PC-3 (cell line): Measurements from ENCODE around the gene FOXO3. TPM values are rescaled to one million over a fixed set of nuclear protein-coding genes. Genes with fewer than 3 reads are reported as not detected.

Experiments
- ATAC-seq: fragments of 200-7000 bp; cut with Tn5 transposase; 2 replicates; pipeline ENCODE4 v1.9.1; 2020; ENCODE audit warnings: mild to moderate bottlenecking, moderate library complexity
- BruUV-seq: library from RNA; stranded (reverse); fragments of 400-500 nt; replicated peaks from 2 replicates; lab custom pipeline; 2021; lab: Mats Ljungman, UMichigan
- CTCF ChIA-PET: fragments of 300-600 bp; sonication (Branson Sonifier 250); formaldehyde crosslinking; loops from one replicate; lab custom pipeline; 2022; ENCODE audit warnings: antibody characterized with exemption; lab: Charles Lee
- POLR2A ChIA-PET: fragments of 300-600 bp; sonication (Branson Sonifier 250); formaldehyde crosslinking; loops from one replicate; lab custom pipeline; 2022; ENCODE audit warnings: antibody characterized with exemption; ENCODE audit not compliant: unreplicated experiment; lab: Charles Lee
- DNase-seq: peaks from one replicate; pipeline ENCODE4 v3.0.0-alpha.2; 2015
- H2AFZ ChIP-seq: fragments of 300-600 bp; sonication (generic); 2 replicates; pipeline ENCODE4 v1.6.0; 2016; ENCODE audit warnings: antibody characterized with exemption, low read length
- H3F3A ChIP-seq: fragments of 300-600 bp; sonication (generic); one replicate; pipeline ENCODE4 v1.6.0; 2017; ENCODE audit warnings: antibody characterized with exemption, low read length, control low read depth, mild to moderate bottlenecking; ENCODE audit not compliant: unreplicated experiment
- H3K27ac ChIP-seq: fragments of 300-600 bp; sonication (generic); 2 replicates; pipeline ENCODE4 v1.5.1; 2016; ENCODE audit warnings: mild to moderate bottlenecking, low read length
- H3K27me3 ChIP-seq: fragments of 300-600 bp; sonication (generic); 2 replicates; pipeline ENCODE4 v1.6.1; 2016; ENCODE audit warnings: low read length, mixed read lengths
- H3K36me3 ChIP-seq: fragments of 300-600 bp; sonication (generic); 2 replicates; pipeline ENCODE4 v1.6.1; 2016; ENCODE audit warnings: low read depth, mixed run types, low read length, mixed read lengths
- H3K4me1 ChIP-seq: fragments of 300-600 bp; sonication (generic); 2 replicates; pipeline ENCODE4 v1.5.1; 2016; ENCODE audit warnings: low read length; ENCODE audit not compliant: insufficient read depth
- H3K4me2 ChIP-seq: fragments of 300-600 bp; sonication (generic); 2 replicates; pipeline ENCODE4 v1.6.0; 2016; ENCODE audit warnings: low read length
- H3K4me3 ChIP-seq: fragments of 300-600 bp; sonication (generic); 2 replicates; pipeline ENCODE4 v1.5.1; 2016; ENCODE audit warnings: mild to moderate bottlenecking, low read length, mixed read lengths
- H3K79me2 ChIP-seq: fragments of 300-600 bp; sonication (generic); 2 replicates; pipeline ENCODE4 v1.6.1; 2017; ENCODE audit warnings: low read length, mixed read lengths
- H3K9ac ChIP-seq: fragments of 300-600 bp; sonication (generic); 2 replicates; pipeline ENCODE4 v1.6.0; 2016; ENCODE audit warnings: mild to moderate bottlenecking, low read length
- H3K9me2 ChIP-seq: fragments of 300-600 bp; sonication (generic); replicated peaks from 2 replicates; pipeline ENCODE4 v1.6.1; 2016; ENCODE audit warnings: mixed run types, low read length, mixed read lengths
- H3K9me3 ChIP-seq: fragments of 300-600 bp; sonication (generic); 2 replicates; pipeline ENCODE4 v1.6.1; 2016; ENCODE audit warnings: low read length, mixed read lengths
- H4K20me1 ChIP-seq: fragments of 300-600 bp; sonication (generic); 2 replicates; pipeline ENCODE4 v1.6.1; 2016; ENCODE audit warnings: low read length, mixed read lengths
- CTCF ChIP-seq: fragments of 300-600 bp; sonication (generic); conservative IDR thresholded peaks from 2 replicates; pipeline ENCODE4 v1.5.1; 2017; ENCODE audit warnings: antibody characterized with exemption, low read depth, mild to moderate bottlenecking, low read length
- EZH2 ChIP-seq: fragments of 300-600 bp; sonication (generic); IDR thresholded peaks from one replicate; pipeline ENCODE4 v1.6.1; 2017; ENCODE audit warnings: antibody characterized with exemption, mild to moderate bottlenecking, low read length; ENCODE audit not compliant: unreplicated experiment
- EZH2phosphoT487 ChIP-seq: fragments of 300-600 bp; sonication (generic); IDR thresholded peaks from 2 replicates; pipeline ENCODE4 v1.6.1; 2018; ENCODE audit warnings: mild to moderate bottlenecking, antibody characterized with exemption, low read length, borderline replicate concordance
- intact Hi-C: fragments of 100-400 bp; cut with micrococcal nuclease; formaldehyde crosslinking; loops from 2 replicates; pipeline ENCODE4 v1.9.0; 2023
- total RNA-seq: library from RNA; depleted of rRNA; stranded (reverse); fragments of >200 nt; gene quantifications from 2 replicates; pipeline ENCODE4 v1.2.3, GENCODE V29; 2014

Gene FOXO3
- total RNA-seq, 1 experiment from 2014 or later = 12.8 TPM

GRCh38 chr6:108643184-108643583 lies 82.5 kb downstream of the FOXO3 start:
- intact Hi-C loops = no loop called here
- Histone ChIP-seq H3K9me2 (no peaks in the 10 kb centered on the region), H3K9ac (no peak overlapping the region), H3K27me3 (no peaks in the 10 kb centered on the region), H3K79me2 (peaks cover 88% of the 10 kb centered on the region), H3K4me2 (no peak overlapping the region), H3K9me3 (no peaks in the 10 kb centered on the region), H3K36me3 (no peaks in the 10 kb centered on the region), H3F3A (no peaks in the 10 kb centered on the region), H3K4me3 (no peak overlapping the region), H4K20me1 (peaks cover 5% of the 10 kb centered on the region; the same call in 1 of the 2 replicates), H3K27ac (no peak overlapping the region), H2AFZ (no peak overlapping the region), H3K4me1 (no peaks in the 10 kb centered on the region)
- ATAC-seq (no peak), DNase-seq (no peak)
- TF ChIP-seq CTCF = no peak
- no peak for TF ChIP-seq EZH2
- no peak for TF ChIP-seq EZH2phosphoT487
- POLR2A ChIA-PET = no interaction called here
- no TSS peak for BruUV-seq
- CTCF ChIA-PET = no interaction called here

DNA sequence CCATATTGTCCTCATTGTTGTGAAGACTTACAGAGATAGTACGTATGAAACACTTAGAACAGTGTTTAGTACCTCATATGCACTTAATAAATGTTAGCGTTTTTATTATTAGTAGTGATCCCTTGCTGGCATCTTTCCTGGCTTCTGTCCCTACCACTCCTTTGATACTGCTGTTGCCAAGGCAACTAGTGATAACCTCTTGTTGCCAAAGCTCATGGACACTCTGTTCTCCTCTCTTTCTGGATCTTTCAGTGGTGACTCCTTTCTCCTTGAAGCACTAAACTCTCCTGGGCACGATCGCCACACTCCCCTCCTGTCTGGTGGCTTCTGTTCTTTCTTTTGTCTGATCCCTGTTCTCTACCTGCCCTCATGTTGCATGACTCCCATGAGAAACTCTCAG lies 83.5 kb downstream of the FOXO3 start:
- no TSS peak for BruUV-seq
- H3K4me3 ChIP-seq = no peak overlapping the region
- CTCF ChIA-PET = no interaction called here
- no peaks in the 10 kb centered on the region for H3K4me1 ChIP-seq
- peaks cover 87% of the 10 kb centered on the region for H3K79me2 ChIP-seq
- no peak overlapping the region for H3K4me2 ChIP-seq
- DNase-seq (no peak), ATAC-seq (no peak)
- intact Hi-C loops = no loop called here
- H3K27me3 ChIP-seq = no peaks in the 10 kb centered on the region
- H3K9ac ChIP-seq = no peak overlapping the region
- H3K9me3 ChIP-seq = no peaks in the 10 kb centered on the region
- no peaks in the 10 kb centered on the region for H3F3A ChIP-seq
- H4K20me1 ChIP-seq = peaks cover 5% of the 10 kb centered on the region; the same call in 1 of the 2 replicates
- POLR2A ChIA-PET = no interaction called here
- no peaks in the 10 kb centered on the region for H3K36me3 ChIP-seq
- TF ChIP-seq EZH2 (no peak), EZH2phosphoT487 (no peak), CTCF (no peak)
- no peak overlapping the region for H2AFZ ChIP-seq
- no peaks in the 10 kb centered on the region for H3K9me2 ChIP-seq
- no peak overlapping the region for H3K27ac ChIP-seq

GRCh38 chr6:108648191-108648590 lies 87.5 kb downstream of the FOXO3 start:
- H3K9ac ChIP-seq = no peak overlapping the region
- H3K9me3 ChIP-seq = no peaks in the 10 kb centered on the region
- no peaks in the 10 kb centered on the region for H3K27me3 ChIP-seq
- TF ChIP-seq EZH2phosphoT487 (no peak), CTCF (no peak), EZH2 (no peak)
- no peaks in the 10 kb centered on the region for H3K9me2 ChIP-seq
- no peaks in the 10 kb centered on the region; the same call in 1 of the 2 replicates for H4K20me1 ChIP-seq
- CTCF ChIA-PET = no interaction called here
- ATAC-seq (no peak), DNase-seq (no peak)
- H3K4me3 ChIP-seq = no peak overlapping the region
- no peaks in the 10 kb centered on the region for H3F3A ChIP-seq
- POLR2A ChIA-PET = no interaction called here
- no peak overlapping the region for H3K4me2 ChIP-seq
- BruUV-seq = no TSS peak
- H3K4me1 ChIP-seq = no peaks in the 10 kb centered on the region
- intact Hi-C loops = no loop called here
- peaks cover 80% of the 10 kb centered on the region for H3K79me2 ChIP-seq
- H3K36me3 ChIP-seq = no peaks in the 10 kb centered on the region
- H2AFZ ChIP-seq = no peak overlapping the region
- no peak overlapping the region for H3K27ac ChIP-seq
